K562 (cell line): ENCODE data around the gene YIPF2. TPM values are rescaled to one million over a fixed set of nuclear protein-coding genes. Genes with fewer than 3 reads are reported as not detected.

Experiments used
- CCAR2 ChIP-seq: fragments of 200-400 bp; formaldehyde crosslinking; IDR thresholded peaks from 2 replicates; pipeline ENCODE4 v1.6.1; 2017; ENCODE audit warnings: mild to moderate bottlenecking, low read depth, low read length
- ELF2 ChIP-seq: fragments of 250-450 bp; sonication (Bioruptor Pico); IDR thresholded peaks from 2 replicates; pipeline ENCODE4 v1.5.0; 2021; ENCODE audit warnings: mild to moderate bottlenecking
- GTF2F1 ChIP-seq: IDR thresholded peaks from 2 replicates; pipeline ENCODE4 v1.6.1; 2011; ENCODE audit warnings: low read depth, low read length, improper control_type of control experiment
- KLF1 ChIP-seq: fragments of 450-650 bp; IDR thresholded peaks from 2 replicates; pipeline ENCODE4 v1.6.1; 2016; ENCODE audit warnings: missing genetic modification characterization, missing compliant biosample characterization
- MTA3 ChIP-seq: fragments of 450-650 bp; formaldehyde crosslinking; IDR thresholded peaks from 2 replicates; pipeline ENCODE4 v1.6.1; 2017; ENCODE audit warnings: mild to moderate bottlenecking, borderline replicate concordance
- MYC ChIP-seq, 2 experiments: fragments of 250-450 bp in 1 of 2; sonication (Bioruptor Pico) in 1 of 2; IDR thresholded peaks; 2 replicates each; pipeline versions ENCODE4 v1.5.1 to v1.6.1; 2012 to 2021; ENCODE audit warnings: low read depth in 2 of 2, borderline replicate concordance in 1 of 2, improper control_type of control experiment in 1 of 2, low read length in 1 of 2, mild to moderate bottlenecking in 1 of 2, moderate library complexity in 1 of 2
- NEUROD1 ChIP-seq: fragments of 150-350 bp; IDR thresholded peaks from 2 replicates; pipeline ENCODE4 v1.6.1; 2014; ENCODE audit warnings: borderline replicate concordance, low read length, low read depth; ENCODE audit not compliant: partially characterized antibody
- NONO ChIP-seq, 2 experiments: fragments of 200-400 bp in 1 of 2; fragments of 450-650 bp in 1 of 2; formaldehyde crosslinking in 1 of 2; IDR thresholded peaks; 2 replicates each; pipeline ENCODE4 v1.6.1; 2017; ENCODE audit warnings: low read depth in 2 of 2, mild to moderate bottlenecking in 2 of 2, moderate library complexity in 2 of 2, low read length in 1 of 2
- POLR2B ChIP-seq: fragments of 450-650 bp; IDR thresholded peaks from 2 replicates; pipeline ENCODE4 v1.6.1; 2018; ENCODE audit warnings: low read depth; ENCODE audit not compliant: partially characterized antibody
- TEAD4 ChIP-seq, 2 experiments: sonication (generic) in 1 of 2; formaldehyde crosslinking in 1 of 2; IDR thresholded peaks; 2 replicates each; pipeline versions ENCODE4 v1.6.1 to v1.8.0; 2012 to 2022; ENCODE audit warnings: borderline replicate concordance in 1 of 2, inconsistent platforms in 1 of 2, low read length in 1 of 2, mild to moderate bottlenecking in 1 of 2, missing genetic modification reagents in 1 of 2
- XRCC5 ChIP-seq: fragments of 200-400 bp; formaldehyde crosslinking; IDR thresholded peaks from 2 replicates; pipeline ENCODE4 v1.6.1; 2017; ENCODE audit warnings: low read depth, mild to moderate bottlenecking, low read length
- ZFX ChIP-seq: sonication (generic); formaldehyde crosslinking; IDR thresholded peaks from 2 replicates; pipeline ENCODE4 v1.8.0; 2022; ENCODE audit warnings: mild to moderate bottlenecking, missing genetic modification reagents, moderate library complexity
- ZKSCAN1 ChIP-seq: fragments of 150-350 bp; IDR thresholded peaks from 2 replicates; pipeline ENCODE4 v1.6.1; 2016; ENCODE audit warnings: low read depth, low read length
- polyA plus RNA-seq, 8 experiments: library from polyadenylated mRNA; depleted of rRNA in 4 of 8; stranded (reverse) in 5 of 8; unstranded in 3 of 8; fragments of >200 nt; fragmentation: Nextera tagmentation in 2 of 8; fragmentation: Illumina TruSeq in 1 of 8; extraction: Ambion mirVana in 2 of 8; extraction: Trizol in 1 of 8; gene quantifications; 2 replicates each; pipeline versions ENCODE4 v1.2.1 to v1.2.3, GENCODE V29; 2011 to 2014; ENCODE audit warnings: inconsistent platforms in 1 of 8, missing spikeins in 1 of 8
- total RNA-seq, 7 experiments: library from RNA; depleted of rRNA in 6 of 7; stranded (reverse); fragments of >200 nt in 6 of 7; fragmentation: Illumina TruSeq in 2 of 7; extraction: Trizol in 2 of 7; gene quantifications; 2 replicates each; pipeline versions ENCODE4 v1.2.1 to v1.2.3, GENCODE V29; 2011 to 2021; ENCODE audit warnings: low replicate concordance in 1 of 7
- TF ChIP-seq, protein P1 (sequence below): sonication (generic); formaldehyde crosslinking; IDR thresholded peaks from 2 replicates; pipeline ENCODE4 v1.8.0; 2022; ENCODE audit warnings: mild to moderate bottlenecking, missing genetic modification reagents
- TF ChIP-seq, protein P2 (sequence below): fragments of 200-800 bp; sonication (Bioruptor generic); IDR thresholded peaks from 2 replicates; pipeline ENCODE4 v1.6.1; 2017; ENCODE audit warnings: missing genetic modification characterization, missing compliant biosample characterization
- TF ChIP-seq, protein P3 (sequence below): fragments of 450-650 bp; IDR thresholded peaks from 2 replicates; pipeline ENCODE4 v1.6.1; 2016; ENCODE audit warnings: low read depth

Gene YIPF2
- total and polyA plus RNA-seq, 9 of the 15 experiments (the other 6 are each of a cell fraction or from before 2014, with no cell fraction given), result 1.3 to 65.2 (median 31.6) TPM

DNA sequence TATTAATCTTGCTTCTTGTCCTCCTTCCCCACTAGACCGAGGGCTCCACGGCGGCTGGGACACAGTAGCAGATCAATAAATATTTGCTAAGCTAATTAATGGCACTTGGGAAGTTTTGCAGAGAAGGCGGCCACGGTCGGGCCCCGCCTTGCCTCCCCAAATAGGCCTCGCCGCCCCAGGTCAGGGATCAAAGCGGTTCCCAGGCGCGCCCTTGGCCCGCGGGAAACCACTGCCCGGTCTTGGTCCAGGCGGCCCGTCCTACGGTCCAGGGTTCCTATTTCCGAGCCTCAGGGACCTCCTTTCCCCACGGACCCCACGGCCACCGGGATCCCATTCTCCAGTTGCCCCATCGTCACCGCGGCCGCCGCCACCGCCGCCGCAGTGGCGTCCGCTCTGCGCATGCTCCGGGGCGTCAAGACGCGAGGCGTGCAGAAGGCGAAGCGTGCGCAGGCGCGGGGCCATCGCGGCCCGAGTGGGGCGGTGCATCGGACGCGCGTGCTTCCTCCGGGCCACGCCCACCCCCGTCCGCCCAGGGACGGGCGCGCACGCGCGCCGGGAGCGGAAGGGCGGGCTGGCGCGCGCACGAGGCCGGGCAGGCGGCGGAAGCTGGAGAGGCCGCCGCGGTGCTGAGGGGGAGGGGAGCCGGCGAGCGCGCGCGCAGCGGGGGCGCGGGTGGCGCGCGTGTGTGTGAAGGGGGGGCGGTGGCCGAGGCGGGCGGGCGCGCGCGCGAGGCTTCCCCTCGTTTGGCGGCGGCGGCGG lies 32.1 kb upstream of the YIPF2 start, which contains the start of gene SMARCA4 (continued):
- TF ChIP-seq TEAD4 (IDR thresholded peaks at IDR 0.05; ENCODE audit: low read length) (peak; percentile 5; the same call in 1 of the 2 replicates), TEAD4 (CRISPR knock-in tag; IDR thresholded peaks at IDR 0.05; ENCODE audit: borderline replicate concordance) (no peak), NONO (IDR thresholded peaks at IDR 0.05; ENCODE audit: low read depth in 2 of 2, low read length in 1 of 2) (peak in 1 of 2 experiments; percentile 63; a peak in 2 of 4 replicates), CCAR2 (no peak), POLR2B (peak; percentile 97), GTF2F1 (no peak), ZFX (CRISPR knock-in tag) (peak; percentile 100), ELF2 (CRISPR knock-in tag) (peak; percentile 41; the same call in 1 of the 2 replicates), NEUROD1 (no peak), MTA3 (peak; percentile 69; the same call in 1 of the 2 replicates), MYC (IDR thresholded peaks at IDR 0.05; ENCODE audit: low read depth, low read length) (peak; percentile 90), MYC (CRISPR knock-in tag; IDR thresholded peaks at IDR 0.05; ENCODE audit: borderline replicate concordance, low read depth) (no peak), ZKSCAN1 (0 out of 2 replicates have a peak, but pooled peaks have one; percentile 65), KLF1 (tag) (0 out of 2 replicates have a peak, but pooled peaks have one; percentile 61), XRCC5 (no peak)
- TF ChIP-seq, protein P1, sequence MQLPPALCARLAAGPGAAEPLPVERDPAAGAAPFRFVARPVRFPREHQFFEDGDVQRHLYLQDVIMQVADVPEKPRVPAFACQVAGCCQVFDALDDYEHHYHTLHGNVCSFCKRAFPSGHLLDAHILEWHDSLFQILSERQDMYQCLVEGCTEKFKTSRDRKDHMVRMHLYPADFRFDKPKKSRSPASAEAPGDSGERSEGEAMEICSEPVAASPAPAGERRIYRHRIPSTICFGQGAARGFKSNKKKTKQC (CRISPR knock-in tag), result no peak; the same call in 1 of the 2 replicates
- TF ChIP-seq, protein P2, sequence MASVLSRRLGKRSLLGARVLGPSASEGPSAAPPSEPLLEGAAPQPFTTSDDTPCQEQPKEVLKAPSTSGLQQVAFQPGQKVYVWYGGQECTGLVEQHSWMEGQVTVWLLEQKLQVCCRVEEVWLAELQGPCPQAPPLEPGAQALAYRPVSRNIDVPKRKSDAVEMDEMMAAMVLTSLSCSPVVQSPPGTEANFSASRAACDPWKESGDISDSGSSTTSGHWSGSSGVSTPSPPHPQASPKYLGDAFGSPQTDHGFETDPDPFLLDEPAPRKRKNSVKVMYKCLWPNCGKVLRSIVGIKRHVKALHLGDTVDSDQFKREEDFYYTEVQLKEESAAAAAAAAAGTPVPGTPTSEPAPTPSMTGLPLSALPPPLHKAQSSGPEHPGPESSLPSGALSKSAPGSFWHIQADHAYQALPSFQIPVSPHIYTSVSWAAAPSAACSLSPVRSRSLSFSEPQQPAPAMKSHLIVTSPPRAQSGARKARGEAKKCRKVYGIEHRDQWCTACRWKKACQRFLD (CRISPR knock-in tag), result peak; percentile 99
- TF ChIP-seq, protein P3, sequence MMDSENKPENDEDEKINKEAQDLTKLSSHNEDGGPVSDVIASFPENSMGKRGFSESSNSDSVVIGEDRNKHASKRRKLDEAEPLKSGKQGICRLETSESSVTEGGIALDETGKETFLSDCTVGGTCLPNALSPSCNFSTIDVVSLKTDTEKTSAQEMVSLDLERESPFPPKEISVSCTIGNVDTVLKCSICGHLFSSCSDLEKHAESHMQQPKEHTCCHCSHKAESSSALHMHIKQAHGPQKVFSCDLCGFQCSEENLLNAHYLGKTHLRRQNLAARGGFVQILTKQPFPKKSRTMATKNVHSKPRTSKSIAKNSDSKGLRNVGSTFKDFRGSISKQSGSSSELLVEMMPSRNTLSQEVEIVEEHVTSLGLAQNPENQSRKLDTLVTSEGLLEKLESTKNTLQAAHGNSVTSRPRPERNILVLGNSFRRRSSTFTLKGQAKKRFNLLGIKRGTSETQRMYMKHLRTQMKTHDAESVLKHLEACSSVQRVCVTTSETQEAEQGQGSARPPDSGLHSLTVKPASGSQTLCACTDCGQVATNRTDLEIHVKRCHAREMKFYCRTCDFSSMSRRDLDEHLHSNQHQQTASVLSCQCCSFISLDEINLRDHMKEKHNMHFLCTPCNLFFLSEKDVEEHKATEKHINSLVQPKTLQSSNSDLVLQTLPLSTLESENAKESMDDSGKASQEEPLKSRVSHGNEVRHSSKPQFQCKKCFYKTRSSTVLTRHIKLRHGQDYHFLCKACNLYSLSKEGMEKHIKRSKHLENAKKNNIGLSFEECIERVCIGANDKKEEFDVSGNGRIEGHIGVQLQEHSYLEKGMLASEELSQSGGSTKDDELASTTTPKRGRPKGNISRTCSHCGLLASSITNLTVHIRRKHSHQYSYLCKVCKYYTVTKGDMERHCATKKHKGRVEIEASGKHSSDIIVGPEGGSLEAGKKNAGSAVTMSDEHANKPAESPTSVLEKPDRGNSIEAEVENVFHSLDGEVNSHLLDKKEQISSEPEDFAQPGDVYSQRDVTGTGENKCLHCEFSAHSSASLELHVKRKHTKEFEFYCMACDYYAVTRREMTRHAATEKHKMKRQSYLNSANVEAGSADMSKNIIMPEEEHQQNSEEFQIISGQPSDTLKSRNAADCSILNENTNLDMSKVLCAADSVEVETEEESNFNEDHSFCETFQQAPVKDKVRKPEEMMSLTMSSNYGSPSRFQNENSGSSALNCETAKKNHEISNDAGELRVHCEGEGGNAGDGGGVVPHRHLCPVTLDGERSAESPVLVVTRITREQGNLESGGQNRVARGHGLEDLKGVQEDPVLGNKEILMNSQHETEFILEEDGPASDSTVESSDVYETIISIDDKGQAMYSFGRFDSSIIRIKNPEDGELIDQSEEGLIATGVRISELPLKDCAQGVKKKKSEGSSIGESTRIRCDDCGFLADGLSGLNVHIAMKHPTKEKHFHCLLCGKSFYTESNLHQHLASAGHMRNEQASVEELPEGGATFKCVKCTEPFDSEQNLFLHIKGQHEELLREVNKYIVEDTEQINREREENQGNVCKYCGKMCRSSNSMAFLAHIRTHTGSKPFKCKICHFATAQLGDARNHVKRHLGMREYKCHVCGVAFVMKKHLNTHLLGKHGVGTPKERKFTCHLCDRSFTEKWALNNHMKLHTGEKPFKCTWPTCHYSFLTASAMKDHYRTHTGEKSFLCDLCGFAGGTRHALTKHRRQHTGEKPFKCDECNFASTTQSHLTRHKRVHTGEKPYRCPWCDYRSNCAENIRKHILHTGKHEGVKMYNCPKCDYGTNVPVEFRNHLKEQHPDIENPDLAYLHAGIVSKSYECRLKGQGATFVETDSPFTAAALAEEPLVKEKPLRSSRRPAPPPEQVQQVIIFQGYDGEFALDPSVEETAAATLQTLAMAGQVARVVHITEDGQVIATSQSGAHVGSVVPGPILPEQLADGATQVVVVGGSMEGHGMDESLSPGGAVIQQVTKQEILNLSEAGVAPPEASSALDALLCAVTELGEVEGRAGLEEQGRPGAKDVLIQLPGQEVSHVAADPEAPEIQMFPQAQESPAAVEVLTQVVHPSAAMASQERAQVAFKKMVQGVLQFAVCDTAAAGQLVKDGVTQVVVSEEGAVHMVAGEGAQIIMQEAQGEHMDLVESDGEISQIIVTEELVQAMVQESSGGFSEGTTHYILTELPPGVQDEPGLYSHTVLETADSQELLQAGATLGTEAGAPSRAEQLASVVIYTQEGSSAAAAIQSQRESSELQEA, result no peak
